IMR-90 (cell line): Measurements from ENCODE around the gene EGFR. TPM values are rescaled to one million over a fixed set of nuclear protein-coding genes. Genes with fewer than 3 reads are reported as not detected.

ENCODE experiments used
- ATAC-seq: fragments of 200-7000 bp; cut with Tn5 transposase; 2 replicates; pipeline ENCODE4 v1.9.1; 2020; ENCODE audit warnings: low read depth, mild to moderate bottlenecking, moderate library complexity
- BruUV-seq: library from RNA; stranded (reverse); fragments of 400-500 nt; replicated peaks from 2 replicates; lab custom pipeline; 2021; lab: Mats Ljungman, UMichigan
- CTCF ChIA-PET: fragments of 300-600 bp; formaldehyde crosslinking; extraction: SDS; loops from one replicate; lab custom pipeline; 2021; ENCODE audit warnings: antibody characterized with exemption; lab: Yijun Ruan, JAX
- POLR2A ChIA-PET: fragments of 300-600 bp; sonication (Branson Sonifier 250); formaldehyde crosslinking; loops from one replicate; lab custom pipeline; 2022; ENCODE audit warnings: antibody characterized with exemption; ENCODE audit not compliant: unreplicated experiment; lab: Charles Lee
- DNase-seq: peaks from one replicate; pipeline ENCODE4 v3.0.0; 2013
- H2AFZ ChIP-seq: replicated peaks from 2 replicates; pipeline ENCODE3; 2013; ENCODE audit warnings: low read length, mild to moderate bottlenecking; ENCODE audit not compliant: poor library complexity
- H2AK5ac ChIP-seq: 2 replicates; pipeline ENCODE4 v1.6.1; 2013; ENCODE audit warnings: low read depth, low read length, inconsistent platforms
- H2AK9ac ChIP-seq: replicated peaks from 2 replicates; pipeline ENCODE3; 2013; ENCODE audit warnings: mild to moderate bottlenecking, low read depth, low read length, moderate library complexity; ENCODE audit not compliant: poor library complexity
- H2BK120ac ChIP-seq: 2 replicates; pipeline ENCODE4 v1.6.1; 2013; ENCODE audit warnings: low read depth, low read length, inconsistent platforms
- H2BK15ac ChIP-seq: 3 replicates; pipeline ENCODE4 v1.6.1; 2013; ENCODE audit warnings: low read depth, low read length, inconsistent platforms
- H2BK20ac ChIP-seq: 2 replicates; pipeline ENCODE4 v1.6.1; 2013; ENCODE audit warnings: low read depth, mild to moderate bottlenecking, inconsistent platforms, low read length, moderate library complexity
- H2BK5ac ChIP-seq: 2 replicates; pipeline ENCODE4 v1.6.1; 2013; ENCODE audit warnings: mild to moderate bottlenecking, low read depth, low read length, inconsistent platforms; ENCODE audit not compliant: poor library complexity, severe bottlenecking
- H3K14ac ChIP-seq: replicated peaks from 2 replicates; pipeline ENCODE4 v1.6.1; 2013; ENCODE audit warnings: low read depth, low read length, inconsistent platforms
- H3K18ac ChIP-seq: 2 replicates; pipeline ENCODE4 v1.6.1; 2013; ENCODE audit warnings: low read depth, low read length, control low read depth
- H3K23ac ChIP-seq: 2 replicates; pipeline ENCODE4 v1.6.1; 2013; ENCODE audit warnings: low read depth, low read length, inconsistent platforms
- H3K27ac ChIP-seq: 2 replicates; pipeline ENCODE4 v1.5.1; 2013; ENCODE audit warnings: mild to moderate bottlenecking, control low read depth, low read length; ENCODE audit not compliant: insufficient read depth
- H3K27me3 ChIP-seq: 2 replicates; pipeline ENCODE4 v1.6.1; 2013; ENCODE audit warnings: low read length; ENCODE audit not compliant: control insufficient read depth, insufficient read depth
- H3K36me3 ChIP-seq: 2 replicates; pipeline ENCODE4 v1.6.1; 2013; ENCODE audit warnings: low read length, mixed read lengths; ENCODE audit not compliant: control insufficient read depth, insufficient read depth
- H3K4ac ChIP-seq: 2 replicates; pipeline ENCODE4 v1.6.1; 2013; ENCODE audit warnings: low read depth, low read length, inconsistent platforms
- H3K4me1 ChIP-seq: 2 replicates; pipeline ENCODE4 v1.6.1; 2013; ENCODE audit warnings: low read length, mixed read lengths; ENCODE audit not compliant: control insufficient read depth, insufficient read depth
- H3K4me2 ChIP-seq: 2 replicates; pipeline ENCODE4 v1.6.1; 2013; ENCODE audit warnings: low read depth, mild to moderate bottlenecking, control low read depth, low read length, moderate library complexity
- H3K4me3 ChIP-seq: 2 replicates; pipeline ENCODE4 v1.5.1; 2013; ENCODE audit warnings: low read depth, mild to moderate bottlenecking, control low read depth, low read length, moderate library complexity; ENCODE audit not compliant: insufficient read depth
- H3K56ac ChIP-seq: 2 replicates; pipeline ENCODE4 v1.6.1; 2013; ENCODE audit warnings: low read length, inconsistent platforms; ENCODE audit not compliant: insufficient read depth; ENCODE audit errors: extremely low read depth
- H3K79me1 ChIP-seq, 2 experiments: 2 replicates each; pipeline ENCODE4 v1.6.1; 2013; ENCODE audit warnings: low read length in 2 of 2, inconsistent platforms in 1 of 2, low read depth in 1 of 2
- H3K9ac ChIP-seq: 2 replicates; pipeline ENCODE4 v1.6.1; 2013; ENCODE audit warnings: low read depth, low read length, control low read depth
- H3K9me1 ChIP-seq: 2 replicates; pipeline ENCODE4 v1.6.1; 2013; ENCODE audit warnings: low read length, inconsistent platforms; ENCODE audit not compliant: insufficient read depth
- H3K9me3 ChIP-seq: 2 replicates; pipeline ENCODE4 v1.6.1; 2013; ENCODE audit warnings: low read length; ENCODE audit not compliant: control insufficient read depth, insufficient read depth
- H4K20me1 ChIP-seq: 2 replicates; pipeline ENCODE4 v1.6.1; 2013; ENCODE audit warnings: low read length, inconsistent platforms; ENCODE audit not compliant: insufficient read depth
- H4K5ac ChIP-seq: 2 replicates; pipeline ENCODE4 v1.6.1; 2013; ENCODE audit warnings: mild to moderate bottlenecking, low read depth, low read length, control low read depth
- H4K8ac ChIP-seq, 2 experiments: 2 replicates each; pipeline ENCODE4 v1.6.1; 2013; ENCODE audit warnings: low read depth in 2 of 2, low read length in 2 of 2, control low read depth in 1 of 2, inconsistent platforms in 1 of 2
- H4K91ac ChIP-seq: 2 replicates; pipeline ENCODE4 v1.6.1; 2013; ENCODE audit warnings: low read depth, low read length, inconsistent platforms; ENCODE audit not compliant: insufficient read depth
- BHLHE40 ChIP-seq: fragments of 150-350 bp; IDR thresholded peaks from 2 replicates; pipeline ENCODE4 v1.6.1; 2016; ENCODE audit warnings: mild to moderate bottlenecking, low read depth, low read length
- CEBPB ChIP-seq: IDR thresholded peaks from 2 replicates; pipeline ENCODE4 v1.6.1; 2012; ENCODE audit warnings: low read depth, low read length, improper control_type of control experiment
- CHD1 ChIP-seq: IDR thresholded peaks from 2 replicates; pipeline ENCODE4 v1.6.1; 2012; ENCODE audit warnings: low read depth, low read length, improper control_type of control experiment
- ELK1 ChIP-seq: fragments of 150-350 bp; IDR thresholded peaks from 2 replicates; pipeline ENCODE4 v1.6.1; 2016; ENCODE audit warnings: low read depth, mild to moderate bottlenecking, low read length, moderate library complexity, borderline replicate concordance
- FOS ChIP-seq: fragments of 150-350 bp; IDR thresholded peaks from 2 replicates; pipeline ENCODE4 v1.6.1; 2016; ENCODE audit warnings: low read depth, low read length
- MAFK ChIP-seq: IDR thresholded peaks from 2 replicates; pipeline ENCODE4 v1.6.1; 2012; ENCODE audit warnings: low read depth, low read length, improper control_type of control experiment
- MAZ ChIP-seq: IDR thresholded peaks from 2 replicates; pipeline ENCODE4 v1.6.1; 2012; ENCODE audit warnings: low read depth, mild to moderate bottlenecking, low read length, improper control_type of control experiment, moderate library complexity, borderline replicate concordance
- MXI1 ChIP-seq: IDR thresholded peaks from 2 replicates; pipeline ENCODE4 v1.6.1; 2012; ENCODE audit warnings: low read depth, mild to moderate bottlenecking, low read length, moderate library complexity, borderline replicate concordance
- NFE2L2 ChIP-seq: fragments of 150-350 bp; IDR thresholded peaks from 2 replicates; pipeline ENCODE4 v1.6.1; 2016; ENCODE audit warnings: low read depth, mild to moderate bottlenecking, low read length
- POLR2A ChIP-seq: IDR thresholded peaks from 2 replicates; pipeline ENCODE4 v1.6.1; 2012; ENCODE audit warnings: mild to moderate bottlenecking, low read depth, low read length
- RAD21 ChIP-seq: IDR thresholded peaks from 2 replicates; pipeline ENCODE4 v1.6.1; 2012; ENCODE audit warnings: low read length, improper control_type of control experiment
- RCOR1 ChIP-seq: IDR thresholded peaks from 2 replicates; pipeline ENCODE4 v1.6.1; 2012; ENCODE audit warnings: mild to moderate bottlenecking, low read length, improper control_type of control experiment; ENCODE audit not compliant: insufficient replicate concordance
- RFX5 ChIP-seq: IDR thresholded peaks from 2 replicates; pipeline ENCODE4 v1.8.0; 2012; ENCODE audit warnings: low read depth, mild to moderate bottlenecking, low read length, moderate library complexity
- SMC3 ChIP-seq: fragments of 150-350 bp; IDR thresholded peaks from 2 replicates; pipeline ENCODE4 v1.6.1; 2016; ENCODE audit warnings: low read depth, mild to moderate bottlenecking, antibody characterized with exemption, low read length, moderate library complexity
- WGBS, 2 experiments: methylation state at CpG; one replicate each; pipeline versions ENCODE4 v1.1.5 to v1.1.7; 2013; ENCODE audit warnings: missing lambda C conversion rate in 2 of 2; ENCODE audit not compliant: insufficient read length in 1 of 2; ENCODE audit errors: extremely low coverage in 2 of 2; 5-methylcytosine and 5-hydroxymethylcytosine counted together
- dilution Hi-C: fragments of 300-500 bp; cut with HindIII; formaldehyde crosslinking; loops from one replicate; pipeline ENCODE4 v1.14.3; 2018; ENCODE audit warnings: low sequenced_read_pairs; ENCODE audit not compliant: unreplicated experiment
- in situ Hi-C: fragments of 300-500 bp; cut with MboI; formaldehyde crosslinking; loops from 3 replicates; pipeline ENCODE4 v1.14.3; 2019; ENCODE audit warnings: low sequenced_read_pairs, inconsistent platforms, mixed read lengths
- intact Hi-C: fragments of 100-400 bp; cut with micrococcal nuclease; formaldehyde crosslinking; loops from 2 replicates; pipeline ENCODE4 v1.10.0; 2022
- polyA plus RNA-seq, 3 experiments: library from polyadenylated mRNA; depleted of rRNA; stranded (reverse); fragments of >200 nt; gene quantifications; 2 replicates each; pipeline ENCODE4 v1.2.3, GENCODE V29; 2012; ENCODE audit warnings: low replicate concordance in 1 of 3
- total RNA-seq: library from RNA; depleted of rRNA; stranded (reverse); fragments of >200 nt; gene quantifications from 2 replicates; pipeline ENCODE4 v1.2.3, GENCODE V29; 2012
- TF ChIP-seq, protein P1 (sequence below): fragments of 150-350 bp; IDR thresholded peaks from 2 replicates; pipeline ENCODE4 v1.6.1; 2017; ENCODE audit warnings: mild to moderate bottlenecking, antibody characterized with exemption, low read length, low read depth
- TF ChIP-seq, protein P2 (sequence below): conservative IDR thresholded peaks from 2 replicates; pipeline ENCODE4 v1.5.1; 2012; ENCODE audit warnings: mild to moderate bottlenecking, low read depth, low read length, improper control_type of control experiment

EGFR gene
- total and polyA plus RNA-seq, 2 of the 4 experiments (the other 2 are of a cell fraction): 36.9 to 60.4 TPM

DNA sequence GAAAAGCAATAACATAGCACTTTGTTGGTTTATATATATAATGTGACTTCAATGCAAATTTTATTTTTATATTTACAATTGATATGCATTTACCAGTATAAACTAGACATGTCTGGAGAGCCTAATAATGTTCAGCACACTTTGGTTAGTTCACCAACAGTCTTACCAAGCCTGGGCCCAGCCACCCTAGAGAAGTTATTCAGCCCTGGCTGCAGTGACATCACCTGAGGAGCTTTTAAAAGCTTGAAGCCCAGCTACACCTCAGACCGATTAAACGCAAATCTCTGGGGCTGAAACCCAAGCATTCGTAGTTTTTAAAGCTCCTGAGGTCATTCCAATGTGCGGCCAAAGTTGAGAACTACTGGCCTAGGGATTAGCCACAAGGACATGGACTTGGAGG is 191.4 kb downstream of the EGFR start:
- Histone ChIP-seq H3K18ac (no peak overlapping the region), H2BK120ac (no peak overlapping the region), H2BK15ac (no peak overlapping the region), H3K9ac (no peak overlapping the region), H3K79me1 (peaks cover 13 to 46% of the 10 kb centered on the region in 2 experiments), H3K14ac (0 out of 2 replicates have a peak overlapping the region, but pooled peaks have one; percentile 19), H4K20me1 (no peaks in the 10 kb centered on the region), H4K8ac (no peak overlapping the region), H2BK5ac (no peak overlapping the region), H3K27ac (no peak overlapping the region), H3K9me1 (peaks cover 34% of the 10 kb centered on the region), H4K91ac (no peak overlapping the region), H2AFZ (no peak overlapping the region), H2AK5ac (no peak overlapping the region), H2BK20ac (no peak overlapping the region), H3K9me3 (no peaks in the 10 kb centered on the region), H3K4me2 (no peak overlapping the region), H3K56ac (no peak overlapping the region), H3K4me3 (no peak overlapping the region), H2AK9ac (no peak overlapping the region), H3K4ac (no peak overlapping the region), H3K4me1 (peaks cover 28% of the 10 kb centered on the region), H3K36me3 (peaks cover 38% of the 10 kb centered on the region), H3K27me3 (no peaks in the 10 kb centered on the region), H3K23ac (no peak overlapping the region), H4K5ac (no peak overlapping the region; the same call in 1 of the 2 replicates)
- no TSS peak for BruUV-seq
- in situ Hi-C loops: no loop called here
- TF ChIP-seq NFE2L2 (no peak), RFX5 (no peak), POLR2A (no peak), MXI1 (no peak), RAD21 (no peak), ELK1 (no peak), SMC3 (no peak), RCOR1 (no peak), MAFK (no peak), BHLHE40 (no peak), CEBPB (no peak), MAZ (no peak), CHD1 (no peak), FOS (no peak)
- TF ChIP-seq, protein P1, sequence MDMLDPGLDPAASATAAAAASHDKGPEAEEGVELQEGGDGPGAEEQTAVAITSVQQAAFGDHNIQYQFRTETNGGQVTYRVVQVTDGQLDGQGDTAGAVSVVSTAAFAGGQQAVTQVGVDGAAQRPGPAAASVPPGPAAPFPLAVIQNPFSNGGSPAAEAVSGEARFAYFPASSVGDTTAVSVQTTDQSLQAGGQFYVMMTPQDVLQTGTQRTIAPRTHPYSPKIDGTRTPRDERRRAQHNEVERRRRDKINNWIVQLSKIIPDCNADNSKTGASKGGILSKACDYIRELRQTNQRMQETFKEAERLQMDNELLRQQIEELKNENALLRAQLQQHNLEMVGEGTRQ: no peak
- TF ChIP-seq, protein P2, sequence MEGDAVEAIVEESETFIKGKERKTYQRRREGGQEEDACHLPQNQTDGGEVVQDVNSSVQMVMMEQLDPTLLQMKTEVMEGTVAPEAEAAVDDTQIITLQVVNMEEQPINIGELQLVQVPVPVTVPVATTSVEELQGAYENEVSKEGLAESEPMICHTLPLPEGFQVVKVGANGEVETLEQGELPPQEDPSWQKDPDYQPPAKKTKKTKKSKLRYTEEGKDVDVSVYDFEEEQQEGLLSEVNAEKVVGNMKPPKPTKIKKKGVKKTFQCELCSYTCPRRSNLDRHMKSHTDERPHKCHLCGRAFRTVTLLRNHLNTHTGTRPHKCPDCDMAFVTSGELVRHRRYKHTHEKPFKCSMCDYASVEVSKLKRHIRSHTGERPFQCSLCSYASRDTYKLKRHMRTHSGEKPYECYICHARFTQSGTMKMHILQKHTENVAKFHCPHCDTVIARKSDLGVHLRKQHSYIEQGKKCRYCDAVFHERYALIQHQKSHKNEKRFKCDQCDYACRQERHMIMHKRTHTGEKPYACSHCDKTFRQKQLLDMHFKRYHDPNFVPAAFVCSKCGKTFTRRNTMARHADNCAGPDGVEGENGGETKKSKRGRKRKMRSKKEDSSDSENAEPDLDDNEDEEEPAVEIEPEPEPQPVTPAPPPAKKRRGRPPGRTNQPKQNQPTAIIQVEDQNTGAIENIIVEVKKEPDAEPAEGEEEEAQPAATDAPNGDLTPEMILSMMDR: no peak
- intact Hi-C loops: loop anchor here (5.0 kb wide), 1 partner anchor 37 kb away; no protein-coding TSS in a partner anchor
- ATAC-seq: no peak
- DNase-seq: no peak
- dilution Hi-C loops: no loop called here
- no CpG with 5 or more reads among the region's 4 CpGs for WGBS, 2 experiments
- CTCF ChIA-PET: interaction anchor here (1.1 kb wide), 1 partner anchor 437 kb away, joined by 4 read pairs; no protein-coding TSS in a partner anchor
- POLR2A ChIA-PET: no interaction called here
